ENCODE results near the gene SLC38A7. TPM values are rescaled to one million over a fixed set of nuclear protein-coding genes. Genes with fewer than 3 reads are reported as not detected.

Gene SLC38A7
- polyA plus RNA-seq, 3 donors: 5.1 to 23.4 (median 7.4) TPM

DNA sequence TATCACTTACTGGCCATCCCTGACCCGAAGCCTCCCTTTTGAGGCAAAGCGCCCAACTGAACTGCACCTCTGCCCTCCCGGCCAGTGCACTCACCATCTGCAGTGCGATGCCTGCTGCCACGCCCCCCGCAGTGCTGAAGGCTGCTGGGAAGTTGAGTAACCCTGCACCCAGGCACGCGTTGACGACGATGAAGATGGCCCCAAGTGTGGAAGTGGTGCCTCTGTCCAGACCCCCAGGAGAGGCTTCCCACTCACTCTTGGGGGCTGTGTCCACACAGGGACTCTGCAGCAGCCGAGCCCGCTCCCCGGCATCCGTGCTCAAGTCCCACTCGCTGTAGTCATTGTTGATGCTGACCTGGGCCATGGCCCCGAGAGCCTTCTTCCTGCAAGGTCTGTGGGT, 4.8 kb downstream of the SLC38A7 start:
- H3K79me2 ChIP-seq (ENCODE audit: insufficient read depth, low read length): no peaks in the 10 kb centered on the region
- 93% methylated on average over 10 of the region's 16 CpGs for WGBS (ENCODE audit: insufficient coverage)
- intact Hi-C loops (cut with micrococcal nuclease): no loop called here
- no peaks in the 10 kb centered on the region for H3K9me3 Mint-ChIP-seq
- H3K4me3 ChIP-seq (replicated peaks in 1 of 3; ENCODE audit: low read depth in 2 of 3, low read length in 3 of 3): no peak overlapping the region
- no peak overlapping the region for H3K4me2 ChIP-seq (replicated peaks; ENCODE audit: extremely low read depth, low read length, poor library complexity, severe bottlenecking)
- H3K4me1 ChIP-seq (ENCODE audit: control insufficient read depth in 1 of 2, insufficient read depth in 2 of 2, low read length in 2 of 2): peaks cover 15 to 18% of the 10 kb centered on the region in 2 donors
- TF ChIP-seq, protein P1, sequence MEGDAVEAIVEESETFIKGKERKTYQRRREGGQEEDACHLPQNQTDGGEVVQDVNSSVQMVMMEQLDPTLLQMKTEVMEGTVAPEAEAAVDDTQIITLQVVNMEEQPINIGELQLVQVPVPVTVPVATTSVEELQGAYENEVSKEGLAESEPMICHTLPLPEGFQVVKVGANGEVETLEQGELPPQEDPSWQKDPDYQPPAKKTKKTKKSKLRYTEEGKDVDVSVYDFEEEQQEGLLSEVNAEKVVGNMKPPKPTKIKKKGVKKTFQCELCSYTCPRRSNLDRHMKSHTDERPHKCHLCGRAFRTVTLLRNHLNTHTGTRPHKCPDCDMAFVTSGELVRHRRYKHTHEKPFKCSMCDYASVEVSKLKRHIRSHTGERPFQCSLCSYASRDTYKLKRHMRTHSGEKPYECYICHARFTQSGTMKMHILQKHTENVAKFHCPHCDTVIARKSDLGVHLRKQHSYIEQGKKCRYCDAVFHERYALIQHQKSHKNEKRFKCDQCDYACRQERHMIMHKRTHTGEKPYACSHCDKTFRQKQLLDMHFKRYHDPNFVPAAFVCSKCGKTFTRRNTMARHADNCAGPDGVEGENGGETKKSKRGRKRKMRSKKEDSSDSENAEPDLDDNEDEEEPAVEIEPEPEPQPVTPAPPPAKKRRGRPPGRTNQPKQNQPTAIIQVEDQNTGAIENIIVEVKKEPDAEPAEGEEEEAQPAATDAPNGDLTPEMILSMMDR (IDR thresholded peaks at IDR 0.05): no peak
- peaks cover 47 to 54% of the 10 kb centered on the region in 2 donors for H3K36me3 Mint-ChIP-seq
- no peak overlapping the region for H3K27ac ChIP-seq (ENCODE audit: low read depth in 1 of 2, low read length in 2 of 2)
- peaks cover 17% of the 10 kb centered on the region for H3K4me1 Mint-ChIP-seq
- H3K36me3 ChIP-seq (replicated peaks in 1 of 2; ENCODE audit: control insufficient read depth in 1 of 2, insufficient read depth in 2 of 2, low read length in 2 of 2): peaks cover 27 to 44% of the 10 kb centered on the region in 2 donors
- DNase-seq: no peak
- no peak overlapping the region for H3K9ac ChIP-seq (ENCODE audit: insufficient read depth, low read length, poor library complexity, severe bottlenecking)
- peak overlapping the region in 1 of 7 donors; percentile 22 for H3K27ac Mint-ChIP-seq
- no peaks in the 10 kb centered on the region for H4K20me1 ChIP-seq (ENCODE audit: insufficient read depth, low read length)
- no peak overlapping the region for H3K4me3 Mint-ChIP-seq
- no peaks in the 10 kb centered on the region for H3K27me3 Mint-ChIP-seq (ENCODE audit: low read depth in 3 of 3)
- no peak overlapping the region for H2AFZ ChIP-seq (ENCODE audit: insufficient read depth, low read depth, low read length, poor library complexity, severe bottlenecking)
- H3K9me3 ChIP-seq (replicated peaks in 1 of 2; ENCODE audit: control insufficient read depth in 1 of 2, insufficient read depth in 1 of 2, low read length in 2 of 2): no peaks in the 10 kb centered on the region
- H3K27me3 ChIP-seq (ENCODE audit: control insufficient read depth in 2 of 2, insufficient read depth in 2 of 2, low read length in 2 of 2): no peaks in the 10 kb centered on the region

DNA sequence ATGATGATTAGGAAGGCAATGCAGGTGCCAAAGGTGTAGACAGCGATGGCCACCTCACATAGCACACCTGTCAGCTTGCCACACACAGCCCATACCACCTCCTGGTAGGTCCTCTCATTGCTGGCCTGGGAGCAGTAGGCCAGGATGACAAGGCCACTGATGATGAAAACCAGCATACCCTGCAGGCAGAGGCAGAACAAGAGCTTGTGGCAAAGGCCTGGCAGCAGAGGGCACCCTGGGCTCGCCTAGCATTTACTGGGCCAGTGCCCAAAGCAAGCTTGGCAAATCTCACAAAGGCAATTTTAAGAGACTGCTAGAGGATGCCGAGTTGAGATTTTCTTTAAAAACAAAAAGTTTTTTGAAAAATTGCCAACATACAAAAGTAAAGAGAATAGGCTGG, 5.9 kb downstream of the SLC38A7 start:
- Mint-ChIP-seq H3K27me3 (ENCODE audit: low read depth in 3 of 3) (no peaks in the 10 kb centered on the region), H3K9me3 (no peaks in the 10 kb centered on the region), H3K4me3 (no peak overlapping the region), H3K36me3 (peaks cover 49 to 61% of the 10 kb centered on the region in 2 donors), H3K4me1 (peaks cover 11% of the 10 kb centered on the region), H3K27ac (no peak overlapping the region)
- no peak overlapping the region for H3K27ac ChIP-seq (ENCODE audit: low read depth in 1 of 2, low read length in 2 of 2)
- H3K27me3 ChIP-seq (ENCODE audit: control insufficient read depth in 2 of 2, insufficient read depth in 2 of 2, low read length in 2 of 2): no peaks in the 10 kb centered on the region
- no peak overlapping the region for H3K4me2 ChIP-seq (replicated peaks; ENCODE audit: extremely low read depth, low read length, poor library complexity, severe bottlenecking)
- no peak overlapping the region for H3K9ac ChIP-seq (ENCODE audit: insufficient read depth, low read length, poor library complexity, severe bottlenecking)
- no peaks in the 10 kb centered on the region for H3K79me2 ChIP-seq (ENCODE audit: insufficient read depth, low read length)
- intact Hi-C loops (cut with micrococcal nuclease): no loop called here
- DNase-seq: no peak
- no peak overlapping the region for H2AFZ ChIP-seq (ENCODE audit: insufficient read depth, low read depth, low read length, poor library complexity, severe bottlenecking)
- H3K4me3 ChIP-seq (replicated peaks in 1 of 3; ENCODE audit: low read depth in 2 of 3, low read length in 3 of 3): no peak overlapping the region
- no peaks in the 10 kb centered on the region for H4K20me1 ChIP-seq (ENCODE audit: insufficient read depth, low read length)
- peaks cover 7 to 9% of the 10 kb centered on the region in 2 donors for H3K4me1 ChIP-seq (ENCODE audit: control insufficient read depth in 1 of 2, insufficient read depth in 2 of 2, low read length in 2 of 2)
- TF ChIP-seq, protein P1 (IDR thresholded peaks at IDR 0.05): no peak
- H3K36me3 ChIP-seq (replicated peaks in 1 of 2; ENCODE audit: control insufficient read depth in 1 of 2, insufficient read depth in 2 of 2, low read length in 2 of 2): peaks cover 29 to 54% of the 10 kb centered on the region in 2 donors
- no peaks in the 10 kb centered on the region for H3K9me3 ChIP-seq (replicated peaks in 1 of 2; ENCODE audit: control insufficient read depth in 1 of 2, insufficient read depth in 1 of 2, low read length in 2 of 2)
- 100% methylated on average over 1 of the region's 3 CpGs for WGBS (ENCODE audit: insufficient coverage)

Measured in CD14-positive monocyte (primary cell).